Right atrium auricular region (tissue), 2 donors: ENCODE results near the gene TICRR. TPM values are rescaled to one million over a fixed set of nuclear protein-coding genes. Genes with fewer than 3 reads are reported as not detected.

ENCODE experiments used
- DNase-seq: peaks from one replicate; pipeline ENCODE4 v3.0.0-alpha.2; 2019; ENCODE audit warnings: low spot score
- H3K27ac ChIP-seq, 2 donors: fragments of 200-600 bp; sonication (generic); 1 replicate in 1 of 2; 2 replicates in 1 of 2; pipeline ENCODE4 v1.5.1; 2016 to 2019
- H3K27me3 ChIP-seq, 2 donors: fragments of 200-600 bp; sonication (generic); one replicate each; pipeline versions ENCODE4 v1.5.1 to v1.6.0; 2017 to 2019
- H3K36me3 ChIP-seq: fragments of 200-600 bp; sonication (generic); one replicate; pipeline ENCODE4 v1.5.1; 2016
- H3K4me1 ChIP-seq, 2 donors: fragments of 200-600 bp; sonication (generic); one replicate each; pipeline versions ENCODE4 v1.5.1 to v1.6.0; 2017 to 2019
- H3K4me3 ChIP-seq, 2 donors: fragments of 200-600 bp; sonication (generic); 1 replicate in 1 of 2; 2 replicates in 1 of 2; pipeline ENCODE4 v1.5.1; 2017 to 2019; ENCODE audit warnings: mild to moderate bottlenecking in 1 of 2, moderate library complexity in 1 of 2
- H3K9me3 ChIP-seq, 2 donors: fragments of 200-600 bp; sonication (generic); one replicate each; pipeline ENCODE4 v1.5.1; 2019
- total RNA-seq, 2 donors: library from RNA; depleted of rRNA; stranded (reverse); fragments of >200 nt; gene quantifications; one replicate each; pipeline ENCODE4 v1.1.0, GENCODE V29; 2016
- TF ChIP-seq, protein P1 (sequence below), 2 donors: fragments of 200-600 bp; sonication (generic); IDR thresholded peaks; one replicate each; pipeline ENCODE4 v1.5.1; 2019; ENCODE audit warnings: antibody characterized with exemption in 2 of 2

Gene TICRR
- total RNA-seq, 2 donors from 2014 or later: not detected

DNA sequence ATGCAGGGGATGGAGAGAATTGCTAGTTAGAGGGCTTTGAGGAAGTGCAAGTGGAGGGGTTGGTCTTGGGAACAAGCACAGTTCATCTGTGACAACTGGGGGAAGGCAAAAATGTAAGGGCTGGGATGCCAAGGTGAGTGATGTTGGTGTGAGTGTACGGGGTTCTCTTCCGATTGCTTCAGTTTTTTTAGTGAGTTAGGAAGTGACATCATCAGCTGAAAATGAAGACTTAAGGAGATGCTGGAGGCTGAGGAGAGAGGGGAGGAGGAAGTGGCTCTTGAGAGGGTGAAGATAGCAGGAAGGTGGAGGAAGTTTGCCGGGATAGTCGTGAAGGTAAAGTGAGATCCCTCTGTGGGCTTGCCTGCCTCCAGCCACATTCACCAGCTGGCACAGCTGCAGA is 12.7 kb downstream of the TICRR start:
- H3K9me3 ChIP-seq: no peaks in the 10 kb centered on the region
- TF ChIP-seq, protein P1, sequence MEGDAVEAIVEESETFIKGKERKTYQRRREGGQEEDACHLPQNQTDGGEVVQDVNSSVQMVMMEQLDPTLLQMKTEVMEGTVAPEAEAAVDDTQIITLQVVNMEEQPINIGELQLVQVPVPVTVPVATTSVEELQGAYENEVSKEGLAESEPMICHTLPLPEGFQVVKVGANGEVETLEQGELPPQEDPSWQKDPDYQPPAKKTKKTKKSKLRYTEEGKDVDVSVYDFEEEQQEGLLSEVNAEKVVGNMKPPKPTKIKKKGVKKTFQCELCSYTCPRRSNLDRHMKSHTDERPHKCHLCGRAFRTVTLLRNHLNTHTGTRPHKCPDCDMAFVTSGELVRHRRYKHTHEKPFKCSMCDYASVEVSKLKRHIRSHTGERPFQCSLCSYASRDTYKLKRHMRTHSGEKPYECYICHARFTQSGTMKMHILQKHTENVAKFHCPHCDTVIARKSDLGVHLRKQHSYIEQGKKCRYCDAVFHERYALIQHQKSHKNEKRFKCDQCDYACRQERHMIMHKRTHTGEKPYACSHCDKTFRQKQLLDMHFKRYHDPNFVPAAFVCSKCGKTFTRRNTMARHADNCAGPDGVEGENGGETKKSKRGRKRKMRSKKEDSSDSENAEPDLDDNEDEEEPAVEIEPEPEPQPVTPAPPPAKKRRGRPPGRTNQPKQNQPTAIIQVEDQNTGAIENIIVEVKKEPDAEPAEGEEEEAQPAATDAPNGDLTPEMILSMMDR (IDR thresholded peaks at IDR 0.05): no peak

DNA sequence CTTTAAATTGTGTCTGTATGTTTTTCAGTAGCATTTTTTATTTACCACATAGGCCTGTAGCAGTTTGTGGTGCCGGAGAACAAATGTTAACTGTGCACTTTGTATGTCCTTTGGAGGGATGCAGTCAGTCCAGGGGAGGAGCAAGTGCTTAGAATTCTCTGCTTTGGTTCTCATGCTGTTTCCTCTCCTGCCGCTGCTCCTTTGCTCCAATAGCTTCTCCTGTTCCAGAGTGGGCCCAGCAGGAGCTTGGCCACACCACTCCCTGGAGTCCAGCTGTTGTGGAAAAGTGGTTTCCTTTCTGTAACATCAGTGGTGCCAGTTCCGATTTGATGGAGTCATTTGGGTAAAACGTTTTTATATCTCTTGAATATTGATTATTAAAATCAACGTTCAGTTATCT is 16.6 kb downstream of the TICRR start:
- Histone ChIP-seq H3K27me3 (no peaks in the 10 kb centered on the region), H3K9me3 (no peaks in the 10 kb centered on the region), H3K36me3 (no peaks in the 10 kb centered on the region), H3K4me1 (no peaks in the 10 kb centered on the region), H3K27ac (no peak overlapping the region), H3K4me3 (no peak overlapping the region)
- DNase-seq: no peak
- TF ChIP-seq, protein P1 (IDR thresholded peaks at IDR 0.05): no peak

More for the DNA sequence above, 12.7 kb downstream of the TICRR start:
- no peak overlapping the region for H3K4me3 ChIP-seq
- H3K27me3 ChIP-seq: no peaks in the 10 kb centered on the region
- DNase-seq: no peak
- H3K36me3 ChIP-seq: no peaks in the 10 kb centered on the region
- no peaks in the 10 kb centered on the region for H3K4me1 ChIP-seq
- no peak overlapping the region for H3K27ac ChIP-seq

DNA sequence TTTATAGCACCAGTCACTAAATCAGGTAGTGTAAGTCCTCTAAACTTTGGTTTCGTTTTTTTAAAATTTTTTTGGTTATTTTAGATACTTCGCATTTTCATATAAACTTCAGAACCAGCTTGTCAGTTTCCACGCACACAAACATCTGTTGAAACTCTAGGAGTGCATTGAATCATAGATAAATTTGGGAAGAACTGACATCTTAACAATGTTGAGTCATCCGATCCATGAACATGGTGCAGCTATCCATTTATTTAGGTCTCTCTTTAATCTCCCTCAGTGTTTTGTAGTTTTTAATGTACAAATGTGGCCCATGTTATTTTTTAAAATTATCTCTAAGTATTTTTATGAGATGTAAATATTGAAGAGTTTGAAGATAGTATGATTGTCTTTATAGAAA is 17.7 kb downstream of the TICRR start:
- H3K36me3 ChIP-seq: no peaks in the 10 kb centered on the region
- H3K27me3 ChIP-seq: no peaks in the 10 kb centered on the region
- no peak for DNase-seq
- TF ChIP-seq, protein P1 (IDR thresholded peaks at IDR 0.05): no peak
- H3K4me3 ChIP-seq: no peak overlapping the region
- H3K4me1 ChIP-seq: no peaks in the 10 kb centered on the region
- no peaks in the 10 kb centered on the region for H3K9me3 ChIP-seq
- no peak overlapping the region for H3K27ac ChIP-seq

DNA sequence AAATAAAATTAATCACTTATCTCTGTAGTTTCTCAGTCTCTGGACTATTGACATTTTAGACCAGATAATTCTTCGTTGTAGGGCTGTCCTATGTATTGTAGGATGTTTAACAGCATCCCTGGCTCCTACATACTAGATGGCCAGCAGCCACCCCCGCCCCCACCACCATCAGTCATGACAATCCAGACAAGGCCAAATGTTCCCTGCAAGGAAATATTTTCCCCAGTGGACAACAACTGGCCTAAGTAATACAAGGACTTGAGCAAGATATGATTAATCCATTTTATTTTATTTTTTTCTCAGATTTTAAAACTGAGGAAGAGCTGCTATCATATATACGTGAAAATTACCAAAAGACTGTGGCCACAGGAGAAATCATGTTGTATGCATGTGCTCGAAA is 23.8 kb downstream of the TICRR start:
- Histone ChIP-seq H3K4me3 (no peak overlapping the region), H3K27me3 (no peaks in the 10 kb centered on the region), H3K9me3 (no peaks in the 10 kb centered on the region), H3K27ac (no peak overlapping the region), H3K4me1 (no peaks in the 10 kb centered on the region), H3K36me3 (no peaks in the 10 kb centered on the region)
- DNase-seq: no peak
- TF ChIP-seq, protein P1 (IDR thresholded peaks at IDR 0.05): no peak

DNA sequence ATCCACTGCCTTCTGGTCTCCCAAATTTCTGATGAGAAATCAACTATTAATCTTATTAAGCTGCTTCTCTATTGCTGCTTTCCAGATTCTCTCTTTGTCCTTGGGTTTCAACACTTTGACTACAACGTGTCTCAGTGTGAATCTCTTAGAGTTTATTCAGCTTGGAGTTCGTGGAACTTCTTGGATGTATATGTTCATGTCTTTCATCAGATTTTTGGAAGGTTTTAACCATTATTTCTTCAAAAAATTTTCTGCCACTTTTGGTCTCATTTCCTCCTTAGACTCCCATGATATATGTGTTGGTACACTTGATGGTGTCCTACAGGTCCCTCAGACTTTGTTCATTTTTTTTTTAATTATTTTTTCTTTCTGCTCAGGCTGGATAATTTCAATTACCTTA is 36.0 kb downstream of the TICRR start:
- H3K9me3 ChIP-seq: peaks cover 0 to 21% of the 10 kb centered on the region in 2 donors
- TF ChIP-seq, protein P1 (IDR thresholded peaks at IDR 0.05): no peak
- no peak overlapping the region for H3K4me3 ChIP-seq
- H3K27me3 ChIP-seq: no peaks in the 10 kb centered on the region
- no peaks in the 10 kb centered on the region for H3K4me1 ChIP-seq
- H3K27ac ChIP-seq: no peak overlapping the region
- DNase-seq: no peak
- H3K36me3 ChIP-seq: no peaks in the 10 kb centered on the region

DNA sequence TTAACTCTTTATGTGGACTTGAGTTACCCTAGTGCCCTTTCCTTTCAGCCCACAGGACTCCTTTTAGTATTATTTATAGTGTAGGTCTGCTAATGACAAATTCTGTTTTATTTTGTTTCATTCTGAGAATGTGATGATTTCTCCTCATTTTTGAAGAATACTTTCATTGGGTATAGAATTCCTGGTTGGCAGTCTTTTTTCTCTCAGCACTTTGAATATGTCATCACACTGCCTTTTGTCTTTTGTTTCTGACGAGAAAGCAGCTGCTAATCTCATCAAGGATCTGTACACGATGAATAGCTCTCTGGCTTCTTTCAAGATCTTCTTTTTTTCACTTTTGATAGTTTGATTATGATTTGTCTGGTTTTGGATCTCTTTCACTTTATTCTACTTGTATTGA is 37.8 kb downstream of the TICRR start:
- H3K4me3 ChIP-seq: no peak overlapping the region
- H3K27me3 ChIP-seq: no peaks in the 10 kb centered on the region
- TF ChIP-seq, protein P1 (IDR thresholded peaks at IDR 0.05): no peak
- peaks cover 0 to 21% of the 10 kb centered on the region in 2 donors for H3K9me3 ChIP-seq
- H3K27ac ChIP-seq: no peak overlapping the region
- no peak for DNase-seq
- no peaks in the 10 kb centered on the region for H3K4me1 ChIP-seq
- no peaks in the 10 kb centered on the region for H3K36me3 ChIP-seq
